Epithelial cell of proximal tubule (primary cell): Measurements from ENCODE around the gene FAAP20. TPM values are rescaled to one million over a fixed set of nuclear protein-coding genes. Genes with fewer than 3 reads are reported as not detected.

Source experiments
- DNase-seq: peaks from one replicate; pipeline ENCODE4 v3.0.0-alpha.2; 2011; ENCODE audit warnings: low read depth
- H3K4me3 ChIP-seq: 2 replicates; pipeline ENCODE4 v1.5.1; 2011; ENCODE audit warnings: low read depth, mild to moderate bottlenecking, low read length
- CTCF ChIP-seq: conservative IDR thresholded peaks from 2 replicates; pipeline ENCODE4 v1.5.1; 2012; ENCODE audit warnings: low read depth, mild to moderate bottlenecking, low read length
- total RNA-seq: library from RNA; depleted of rRNA; stranded (reverse); fragments of >200 nt; gene quantifications from 2 replicates; pipeline ENCODE4 v1.2.3, GENCODE V29; 2015

The FAAP20 gene
- total RNA-seq, 1 donor from 2014 or later = 40.0 TPM

GRCh38 chr1:2229037-2229864 is 34.7 kb upstream of the FAAP20 start:
- H3K4me3 ChIP-seq = peak overlapping the region; percentile 73
- no peak for TF ChIP-seq CTCF
- DNase-seq = no peak

GRCh38 chr1:2228694-2229036 is 34.1 kb upstream of the FAAP20 start:
- TF ChIP-seq CTCF = no peak
- DNase-seq = no peak
- H3K4me3 ChIP-seq = peak overlapping the region; percentile 73

- DNase-seq = no peak
- no peak for TF ChIP-seq CTCF
- H3K4me3 ChIP-seq = peak within 1 kb of the TSS; percentile 86
Measured at GRCh38 chr1:2228157-2228594, 33.6 kb upstream of the FAAP20 start, which contains the start of gene SKI. Gene SKI, plus strand, starts transcription at chr1:2228319. Its CDS starts 448 bp downstream, at chr1:2228767.

- no peak for DNase-seq
Measured at GRCh38 chr1:2227346-2228156, 33.0 kb upstream of the FAAP20 start.

GRCh38 chr1:2226525-2227345 is 32.2 kb upstream of the FAAP20 start:
- no peak for DNase-seq

More at GRCh38 chr1:2227346-2228156, 33.0 kb upstream of the FAAP20 start:
- TF ChIP-seq CTCF = no peak
- H3K4me3 ChIP-seq = peak overlapping the region; percentile 86

More at GRCh38 chr1:2226525-2227345, 32.2 kb upstream of the FAAP20 start:
- TF ChIP-seq CTCF = no peak
- H3K4me3 ChIP-seq = peak overlapping the region; percentile 86
